ENCODE results near the gene CHRNA3.

DNA sequence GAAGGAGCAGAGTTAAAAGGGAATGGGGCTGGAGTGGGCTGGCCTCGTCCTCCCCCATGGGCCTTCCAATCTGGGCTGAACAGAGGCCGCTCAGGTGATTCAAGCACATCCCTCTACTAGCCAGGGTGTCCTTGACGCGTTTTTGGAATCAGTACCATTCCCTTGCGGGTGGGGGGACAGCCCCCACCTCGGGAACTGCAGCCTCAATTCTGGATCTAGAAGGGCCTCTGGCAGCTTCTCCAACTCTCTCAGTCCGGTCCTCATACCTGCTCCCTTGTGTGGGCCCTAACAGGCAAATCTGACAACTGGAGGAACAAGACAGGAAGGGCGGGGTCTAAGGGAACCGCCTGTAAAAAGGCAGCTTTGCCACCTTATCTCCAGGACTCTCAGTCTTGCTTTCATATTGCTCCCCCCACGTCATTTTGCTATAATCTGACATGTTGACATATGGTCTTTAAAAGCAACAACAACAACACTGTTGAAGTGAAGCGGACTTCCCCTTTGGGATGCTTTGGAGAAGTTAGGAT, 21.0 kb upstream of the CHRNA3 start:
- TF ChIP-seq, protein P1, sequence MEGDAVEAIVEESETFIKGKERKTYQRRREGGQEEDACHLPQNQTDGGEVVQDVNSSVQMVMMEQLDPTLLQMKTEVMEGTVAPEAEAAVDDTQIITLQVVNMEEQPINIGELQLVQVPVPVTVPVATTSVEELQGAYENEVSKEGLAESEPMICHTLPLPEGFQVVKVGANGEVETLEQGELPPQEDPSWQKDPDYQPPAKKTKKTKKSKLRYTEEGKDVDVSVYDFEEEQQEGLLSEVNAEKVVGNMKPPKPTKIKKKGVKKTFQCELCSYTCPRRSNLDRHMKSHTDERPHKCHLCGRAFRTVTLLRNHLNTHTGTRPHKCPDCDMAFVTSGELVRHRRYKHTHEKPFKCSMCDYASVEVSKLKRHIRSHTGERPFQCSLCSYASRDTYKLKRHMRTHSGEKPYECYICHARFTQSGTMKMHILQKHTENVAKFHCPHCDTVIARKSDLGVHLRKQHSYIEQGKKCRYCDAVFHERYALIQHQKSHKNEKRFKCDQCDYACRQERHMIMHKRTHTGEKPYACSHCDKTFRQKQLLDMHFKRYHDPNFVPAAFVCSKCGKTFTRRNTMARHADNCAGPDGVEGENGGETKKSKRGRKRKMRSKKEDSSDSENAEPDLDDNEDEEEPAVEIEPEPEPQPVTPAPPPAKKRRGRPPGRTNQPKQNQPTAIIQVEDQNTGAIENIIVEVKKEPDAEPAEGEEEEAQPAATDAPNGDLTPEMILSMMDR (IDR thresholded peaks at IDR 0.05): no peak
- TF ChIP-seq POLR2AphosphoS5 (IDR thresholded peaks at IDR 0.05; ENCODE audit: insufficient read depth in 1 of 2, low read depth in 1 of 2): no peak

Measured in vagina (tissue), 2 donors.